ENCODE measurements around the gene CIAO3.

GRCh38 chr16:789191-789850 is 48.5 kb upstream of the CIAO3 start:
- TF ChIP-seq CTCF (IDR thresholded peaks at IDR 0.05), result no peak
- no peak for TF ChIP-seq POLR2A (IDR thresholded peaks at IDR 0.05)
- no peak for TF ChIP-seq POLR2AphosphoS5 (IDR thresholded peaks at IDR 0.05)

Data from upper lobe of left lung (tissue), 4 donors.